ENCODE measurements around the gene DNAJC9.
"Not testable (repeated sequence)": the region's sequence is repeated elsewhere in the genome, so short reads cannot be mapped to it uniquely, and the experiment has no call there.

DNAJC9 gene

DNA sequence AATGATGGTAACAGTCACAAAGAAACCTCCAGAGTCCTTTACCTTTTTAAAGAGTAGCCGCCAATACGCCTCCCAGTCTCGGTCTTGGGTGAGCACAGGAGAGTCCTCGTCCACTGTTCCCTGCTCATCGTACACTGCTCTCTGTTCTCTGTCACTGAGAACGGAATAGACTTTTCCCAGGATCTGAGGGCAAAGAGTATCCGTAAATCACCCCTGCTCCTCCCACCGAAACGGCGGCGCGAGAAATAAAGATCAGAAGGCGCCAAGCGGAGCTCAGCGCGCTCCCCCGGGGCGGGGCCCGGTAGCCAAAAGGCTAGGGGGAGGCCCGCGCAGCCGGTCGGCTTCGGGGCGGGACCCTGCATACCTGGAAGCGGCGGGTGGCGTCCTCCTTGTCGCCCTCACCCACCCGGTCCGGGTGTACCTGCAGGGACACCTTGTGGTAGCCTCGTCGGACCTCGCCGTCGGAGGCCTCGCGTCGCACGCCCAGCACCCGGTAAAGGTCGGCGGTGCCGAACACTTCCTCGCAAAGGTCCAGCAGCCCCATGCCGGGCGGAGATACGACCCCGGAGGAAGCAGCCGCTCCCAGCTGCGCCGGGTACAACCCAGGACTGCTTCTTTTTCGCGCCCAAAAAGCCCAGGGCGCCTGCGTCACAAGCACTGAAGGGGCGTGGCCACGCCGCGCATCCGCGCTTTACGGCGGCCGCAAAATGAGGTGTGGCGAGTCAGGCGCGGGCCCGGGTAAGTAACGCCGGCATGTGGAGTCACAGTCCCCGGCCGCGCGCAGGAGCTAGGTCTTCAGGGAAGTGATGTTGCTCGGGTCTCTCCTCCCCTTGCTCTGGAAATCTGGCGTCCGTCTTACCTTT, at the start of gene DNAJC9:
Gene DNAJC9 (minus strand): TSS at position 610 of the 863 bp plus-strand sequence. CDS start 66 bp downstream, at position 544.
- peak; percentile 88 to 95 for DNase-seq (ENCODE audit: low read depth in 2 of 2)

- no peak for DNase-seq (ENCODE audit: low read depth in 2 of 2)
Measured at GRCh38 chr10:73293461-73293860, 46.4 kb upstream of the DNAJC9 start.

DNA sequence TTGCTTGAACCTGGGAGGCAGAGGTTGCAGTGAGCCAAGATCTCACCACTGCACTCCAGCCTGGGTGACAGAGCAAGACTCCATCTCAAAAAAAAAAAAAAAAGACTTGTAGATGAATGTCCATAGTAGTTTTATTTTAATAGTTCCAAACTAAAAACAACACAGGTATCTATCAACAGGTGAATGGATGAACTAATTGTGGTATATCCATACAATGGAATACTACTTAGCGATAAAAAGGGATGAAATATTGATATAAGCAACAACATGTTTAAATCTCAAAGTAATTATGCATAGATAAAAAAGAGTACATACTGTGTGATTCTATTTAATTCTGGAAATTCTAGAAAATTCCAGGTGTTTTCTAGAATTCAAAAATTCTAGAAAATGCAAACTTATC, 42.9 kb upstream of the DNAJC9 start:
- DNase-seq (ENCODE audit: low read depth in 2 of 2): no peak

DNA sequence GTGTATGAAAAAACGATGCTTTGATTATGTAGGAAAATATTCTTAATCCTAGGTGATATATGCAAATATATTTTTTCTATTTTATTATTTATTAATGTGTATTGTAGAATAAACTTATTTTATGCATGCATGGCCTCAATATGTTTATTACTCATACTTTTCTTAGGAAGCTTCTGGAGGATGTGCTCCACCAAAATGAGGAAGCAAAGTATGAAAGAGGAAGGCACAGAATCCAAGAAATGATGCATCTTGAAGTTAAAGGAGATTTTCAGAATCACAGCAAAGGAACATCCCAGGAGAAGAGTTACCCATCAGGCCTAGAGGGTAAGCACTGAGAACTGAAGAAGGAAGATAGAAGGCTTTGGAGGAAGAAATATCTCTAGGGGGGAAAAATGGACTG, 40.4 kb upstream of the DNAJC9 start:
- no peak for DNase-seq (ENCODE audit: low read depth in 2 of 2)

DNA sequence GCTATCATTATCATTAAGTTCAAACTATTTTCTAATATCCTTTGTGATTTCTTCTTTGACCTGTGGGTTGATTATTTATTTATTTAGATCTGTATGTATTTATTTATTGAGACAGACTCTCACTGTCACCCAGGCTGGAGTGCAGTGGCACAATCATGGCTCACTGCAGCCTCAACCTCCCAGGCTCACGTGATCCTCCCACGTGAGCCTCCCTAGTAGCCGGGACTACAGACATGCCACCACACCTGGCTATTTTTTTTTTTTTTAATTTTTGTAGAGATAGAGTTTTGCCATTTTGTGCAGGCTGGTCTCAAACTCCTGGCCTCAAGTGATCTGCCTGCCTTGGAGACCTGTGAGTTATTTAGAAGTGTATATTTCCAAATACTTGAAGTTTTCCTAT, 34.0 kb upstream of the DNAJC9 start:
- no peak for DNase-seq (ENCODE audit: low read depth in 2 of 2)

- DNase-seq (ENCODE audit: low read depth in 2 of 2): no peak
Measured at GRCh38 chr10:73264423-73264822, 17.4 kb upstream of the DNAJC9 start.

GRCh38 chr10:73263693-73264347, 16.8 kb upstream of the DNAJC9 start:
- no peak for DNase-seq (ENCODE audit: low read depth in 2 of 2)

GRCh38 chr10:73262880-73263555, 16.0 kb upstream of the DNAJC9 start:
- DNase-seq (ENCODE audit: low read depth in 2 of 2): no peak

GRCh38 chr10:73262105-73262730, 15.2 kb upstream of the DNAJC9 start:
- DNase-seq (ENCODE audit: low read depth in 2 of 2): no peak

- no peak for DNase-seq (ENCODE audit: low read depth in 2 of 2)
Measured at GRCh38 chr10:73261362-73261995, 14.4 kb upstream of the DNAJC9 start.

GRCh38 chr10:73258612-73259011, 11.6 kb upstream of the DNAJC9 start:
- not testable (repeated sequence) for DNase-seq (ENCODE audit: low read depth in 2 of 2)

DNA sequence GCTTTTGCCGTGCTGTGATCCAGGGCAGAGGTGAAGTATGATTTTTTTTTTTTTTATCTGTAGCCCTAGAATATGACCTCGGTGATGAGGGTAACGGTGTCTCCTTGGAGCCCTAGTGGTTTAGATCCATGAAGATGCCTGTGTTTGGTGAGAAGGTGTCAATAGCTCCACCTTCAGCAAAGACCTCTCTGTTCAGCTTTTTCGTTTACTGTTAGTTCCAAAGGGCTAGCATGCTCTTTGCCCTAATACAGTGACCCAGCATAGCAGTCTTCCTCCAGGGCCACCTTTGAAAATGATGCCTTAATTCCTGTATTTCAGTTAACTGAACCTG, 6.1 kb upstream of the DNAJC9 start:
- DNase-seq (ENCODE audit: low read depth in 2 of 2): no peak

DNA sequence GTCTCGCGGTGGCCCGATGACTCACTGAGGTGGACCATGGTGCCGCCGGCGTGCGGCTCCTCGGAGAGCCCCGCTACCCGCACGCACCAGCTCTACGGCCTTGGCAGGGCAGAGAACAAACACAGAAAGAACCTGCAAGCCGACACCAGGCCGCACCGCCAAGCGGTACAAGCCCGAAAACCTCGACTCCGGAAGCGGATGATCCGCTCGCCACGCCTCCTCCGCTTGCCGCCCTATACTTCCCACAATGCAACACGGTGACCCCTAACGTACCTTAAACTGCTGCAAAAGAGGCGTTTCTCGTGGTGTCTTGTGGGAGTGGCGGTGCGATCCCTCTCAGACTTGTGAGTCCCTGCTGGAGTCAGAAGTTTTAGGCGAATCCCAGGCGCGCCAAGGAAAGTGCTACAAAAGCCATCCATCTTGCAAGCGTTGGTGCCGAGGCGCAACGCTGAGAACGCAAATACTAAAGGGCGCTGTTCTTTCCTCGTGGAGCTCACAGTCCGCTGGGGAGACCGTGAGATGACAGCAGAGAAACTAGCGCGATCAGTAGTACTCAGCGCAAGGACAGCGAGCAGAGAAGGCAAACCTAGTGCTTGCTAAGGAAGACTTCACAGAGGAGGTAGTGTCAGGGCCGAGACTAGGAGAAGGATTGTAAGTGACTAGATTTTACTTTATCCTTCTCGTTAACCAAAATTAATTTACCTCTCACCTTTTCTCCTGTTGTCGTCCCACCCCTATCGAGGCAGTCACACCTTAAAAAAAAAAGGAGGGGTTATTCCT, 5.6 kb upstream of the DNAJC9 start, which contains the start of gene MRPS16:
Gene MRPS16 (minus strand): TSS at position 200 of the 780 bp plus-strand sequence. CDS start 162 bp downstream, at position 38.
- DNase-seq (ENCODE audit: low read depth in 2 of 2): peak; percentile 83 to 84

DNA sequence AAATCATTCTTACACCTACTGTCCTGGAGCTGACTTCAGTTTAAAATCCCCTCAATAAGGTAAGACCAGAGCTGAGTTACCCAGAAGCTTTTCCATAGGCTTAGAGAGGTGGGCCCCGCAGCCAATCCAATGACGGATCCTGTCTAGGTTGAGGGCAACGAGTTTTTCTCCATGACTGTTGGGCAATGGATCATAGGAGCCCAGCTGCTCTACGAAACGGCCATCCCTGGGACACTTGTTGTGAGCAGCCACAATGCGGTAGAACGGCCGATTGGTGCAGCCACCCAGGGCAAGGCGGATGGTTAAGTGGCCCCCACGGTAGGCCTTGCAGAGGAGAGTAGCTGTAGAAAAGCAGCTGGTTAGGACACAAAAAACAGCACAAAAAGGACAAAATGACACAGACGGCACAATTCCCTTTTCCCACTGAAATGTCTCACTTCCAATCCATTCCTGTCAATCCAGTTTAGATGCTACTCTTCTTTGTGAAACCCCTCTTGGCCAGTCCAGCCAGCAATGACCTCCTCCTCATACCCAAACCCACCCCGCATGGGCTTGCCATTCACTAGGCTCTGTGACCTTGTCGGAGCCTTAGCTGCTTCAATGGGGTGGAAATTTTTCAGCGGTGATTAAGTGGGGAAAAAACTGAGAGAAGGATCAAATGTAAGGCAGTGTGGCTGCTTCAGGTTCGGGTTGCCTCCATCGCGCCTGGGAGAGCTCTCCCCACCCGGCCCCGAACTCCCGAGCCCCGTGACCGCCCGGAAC, 4.8 kb upstream of the DNAJC9 start:
- no peak for DNase-seq (ENCODE audit: low read depth in 2 of 2)

DNA sequence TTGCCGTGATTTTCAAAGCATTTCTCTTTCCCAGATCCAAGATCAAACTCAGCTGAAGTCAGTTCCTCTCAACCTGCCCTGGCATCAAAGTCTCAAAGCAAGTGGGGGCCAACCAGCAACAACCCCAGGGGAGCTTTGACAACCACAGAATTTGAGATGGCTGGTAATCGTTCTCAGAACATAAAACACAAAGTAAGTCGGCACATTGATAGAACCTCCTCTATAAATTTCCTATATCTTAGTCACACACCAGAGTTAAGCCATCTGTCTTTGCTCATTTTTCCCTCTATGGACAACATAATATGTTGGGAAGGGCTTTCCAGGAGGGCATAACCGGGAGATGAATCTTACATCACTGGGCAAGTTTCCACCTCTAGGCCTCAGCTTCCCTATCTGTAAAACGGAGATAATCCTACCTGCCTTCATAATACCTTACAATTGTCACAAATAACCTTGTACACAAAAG, 1.2 kb upstream of the DNAJC9 start:
- no peak for DNase-seq (ENCODE audit: low read depth in 2 of 2)

- no peak for DNase-seq (ENCODE audit: low read depth in 2 of 2)
Measured at GRCh38 chr10:73247509-73248258, 629 bp upstream of the DNAJC9 start.

DNA sequence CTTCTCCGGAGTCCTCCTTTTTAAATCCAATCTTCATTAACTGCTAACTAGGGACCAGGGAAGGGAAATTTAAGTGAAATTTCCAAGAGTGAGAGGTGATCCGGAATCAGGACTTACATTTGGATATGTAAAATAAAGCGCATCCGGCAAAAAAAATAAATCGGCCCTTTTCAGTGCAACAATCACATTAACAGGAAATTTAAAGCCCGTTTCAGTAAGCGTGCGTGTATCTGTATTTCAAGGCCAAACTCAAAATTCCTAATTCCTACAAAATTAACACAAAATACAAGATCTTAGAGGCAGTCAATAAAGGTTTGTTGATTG, 771 bp downstream of the DNAJC9 start:
- no peak for DNase-seq (ENCODE audit: low read depth in 2 of 2)

- DNase-seq (ENCODE audit: low read depth in 2 of 2): no peak
Measured at GRCh38 chr10:73244866-73245477, 2.1 kb downstream of the DNAJC9 start.

DNA sequence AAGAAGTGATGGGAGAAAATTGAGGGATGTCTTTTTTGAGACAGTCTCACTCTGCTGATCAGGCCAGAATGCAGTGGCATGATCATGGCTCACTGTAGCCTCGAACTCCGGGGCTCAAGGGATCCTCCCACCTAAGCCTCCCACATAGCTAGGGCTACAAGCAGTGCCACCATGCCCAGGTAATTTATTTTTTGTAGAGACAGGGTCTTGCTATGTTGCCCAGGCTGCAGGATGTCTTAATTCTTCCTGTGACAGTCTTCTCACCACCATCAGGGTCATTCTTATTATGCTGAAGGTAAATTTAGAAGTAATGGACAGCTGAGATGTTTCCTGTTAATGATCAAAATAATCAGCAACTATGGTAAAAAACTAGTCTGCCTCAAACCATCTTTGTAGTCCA, 7.1 kb downstream of the DNAJC9 start:
- DNase-seq (ENCODE audit: low read depth in 2 of 2): no peak
